ENCODE results near the gene APRT.

The APRT gene

DNA sequence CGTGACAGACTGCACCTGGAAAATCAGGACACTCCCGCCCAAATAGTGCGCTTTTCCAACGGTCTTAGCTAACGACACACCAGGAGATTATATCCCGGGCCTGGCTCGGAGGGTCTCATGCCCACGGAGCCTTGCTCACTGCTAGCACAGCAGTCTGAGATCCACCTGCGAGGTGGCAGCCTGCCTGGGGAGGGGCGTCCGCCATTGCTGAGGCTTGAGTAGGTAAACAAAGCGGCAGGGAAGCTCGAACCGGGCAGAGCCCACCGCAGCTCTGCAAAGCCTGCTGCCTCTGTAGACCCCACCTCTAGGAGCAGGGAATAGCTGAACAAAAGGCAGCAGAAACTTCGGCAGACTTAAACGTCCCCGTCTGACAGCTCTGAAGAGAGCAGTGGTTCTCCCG is 39.9 kb upstream of the APRT start:
- DNase-seq: no peak
- H3K4me2 ChIP-seq (ENCODE audit: low read length): no peak overlapping the region
- no peak overlapping the region for H2BK15ac ChIP-seq (replicated peaks; ENCODE audit: low read depth)
- H2BK120ac ChIP-seq (ENCODE audit: low read depth, low read length): no peak overlapping the region
- H3K18ac ChIP-seq (ENCODE audit: low read length): no peak overlapping the region
- no peaks in the 10 kb centered on the region for H3K27me3 ChIP-seq (ENCODE audit: insufficient read depth, low read length, poor library complexity)
- no peak overlapping the region for H3K4me3 ChIP-seq (ENCODE audit: low read length)
- no peak overlapping the region for H3K27ac ChIP-seq (ENCODE audit: low read depth, low read length)
- H2BK5ac ChIP-seq (ENCODE audit: low read length): no peak overlapping the region
- H3K36me3 ChIP-seq (ENCODE audit: control insufficient read depth, insufficient read depth, low read length): no peaks in the 10 kb centered on the region
- H3K23ac ChIP-seq (ENCODE audit: low read length): no peak overlapping the region
- H3K4ac ChIP-seq (ENCODE audit: low read depth, low read length): no peak overlapping the region
- WGBS (ENCODE audit: extremely low coverage, insufficient coverage, low lambda C conversion rate): no CpG with 5 or more reads among the region's 19 CpGs
- no peaks in the 10 kb centered on the region for H3K4me1 ChIP-seq (ENCODE audit: control insufficient read depth, low read depth, low read length)
- no peaks in the 10 kb centered on the region for H3K79me2 ChIP-seq (ENCODE audit: control insufficient read depth, insufficient read depth, low read length)
- H3K79me1 ChIP-seq (ENCODE audit: low read length): peaks cover 2% of the 10 kb centered on the region
- H3K56ac ChIP-seq (ENCODE audit: low read length): no peak overlapping the region
- no peak overlapping the region for H4K8ac ChIP-seq (ENCODE audit: low read depth, low read length)
- no peak overlapping the region for H2AK5ac ChIP-seq (ENCODE audit: low read length)
- no peak overlapping the region for H4K5ac ChIP-seq (ENCODE audit: low read length)
- no peak overlapping the region for H3K9ac ChIP-seq (ENCODE audit: low read length)

- Histone ChIP-seq H3K4me3 (ENCODE audit: low read length) (no peak overlapping the region), H3K23ac (ENCODE audit: low read length) (no peak overlapping the region), H3K9ac (ENCODE audit: low read length) (no peak overlapping the region), H2AK5ac (ENCODE audit: low read length) (no peak overlapping the region), H3K18ac (ENCODE audit: low read length) (no peak overlapping the region), H3K27me3 (ENCODE audit: insufficient read depth, low read length, poor library complexity) (no peaks in the 10 kb centered on the region), H3K36me3 (ENCODE audit: control insufficient read depth, insufficient read depth, low read length) (no peaks in the 10 kb centered on the region), H3K79me2 (ENCODE audit: control insufficient read depth, insufficient read depth, low read length) (no peaks in the 10 kb centered on the region), H4K5ac (ENCODE audit: low read length) (no peak overlapping the region), H3K27ac (ENCODE audit: low read depth, low read length) (no peak overlapping the region), H3K4ac (ENCODE audit: low read depth, low read length) (no peak overlapping the region), H4K8ac (ENCODE audit: low read depth, low read length) (no peak overlapping the region), H2BK5ac (ENCODE audit: low read length) (no peak overlapping the region), H2BK120ac (ENCODE audit: low read depth, low read length) (no peak overlapping the region), H3K4me2 (ENCODE audit: low read length) (no peak overlapping the region), H2BK15ac (replicated peaks; ENCODE audit: low read depth) (no peak overlapping the region), H3K4me1 (ENCODE audit: control insufficient read depth, low read depth, low read length) (no peaks in the 10 kb centered on the region), H3K56ac (ENCODE audit: low read length) (no peak overlapping the region), H3K79me1 (ENCODE audit: low read length) (peaks cover 1% of the 10 kb centered on the region)
- DNase-seq: no peak
- WGBS (ENCODE audit: extremely low coverage, insufficient coverage, low lambda C conversion rate): no CpG with 5 or more reads among the region's 33 CpGs
These were observed 38.9 kb upstream of the APRT start for GRCh38 chr16:88850531-88851199.

DNA sequence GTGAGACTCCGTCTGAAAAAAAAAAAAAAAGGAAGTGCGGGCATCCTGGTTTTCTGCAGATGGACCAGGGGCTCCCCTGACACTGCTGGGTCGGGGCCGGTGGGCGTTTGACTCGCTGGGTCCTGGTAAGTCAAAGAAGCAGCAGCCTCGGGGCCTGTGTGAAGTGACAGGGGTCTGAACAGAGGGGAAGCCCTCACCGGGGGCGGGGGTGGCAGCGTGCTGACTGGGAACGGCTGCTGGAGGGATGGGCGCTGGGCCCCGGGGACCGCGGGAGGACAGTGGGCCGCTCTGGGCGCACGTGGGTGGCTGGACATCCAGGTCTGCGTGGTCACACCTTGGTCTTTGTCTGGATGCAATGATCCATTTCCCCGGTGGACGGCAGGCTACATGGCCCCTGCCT is 36.8 kb upstream of the APRT start:
- H4K5ac ChIP-seq (ENCODE audit: low read length): no peak overlapping the region
- H3K4ac ChIP-seq (ENCODE audit: low read depth, low read length): no peak overlapping the region
- H3K23ac ChIP-seq (ENCODE audit: low read length): no peak overlapping the region
- H3K79me1 ChIP-seq (ENCODE audit: low read length): no peaks in the 10 kb centered on the region
- no peak for DNase-seq
- no peak overlapping the region for H2AK5ac ChIP-seq (ENCODE audit: low read length)
- no peak overlapping the region for H3K4me3 ChIP-seq (ENCODE audit: low read length)
- no peak overlapping the region for H2BK120ac ChIP-seq (ENCODE audit: low read depth, low read length)
- no peak overlapping the region for H4K8ac ChIP-seq (ENCODE audit: low read depth, low read length)
- WGBS (ENCODE audit: extremely low coverage, insufficient coverage, low lambda C conversion rate): no CpG with 5 or more reads among the region's 21 CpGs
- no peaks in the 10 kb centered on the region for H3K4me1 ChIP-seq (ENCODE audit: control insufficient read depth, low read depth, low read length)
- no peak overlapping the region for H2BK15ac ChIP-seq (replicated peaks; ENCODE audit: low read depth)
- H3K27ac ChIP-seq (ENCODE audit: low read depth, low read length): no peak overlapping the region
- H3K27me3 ChIP-seq (ENCODE audit: insufficient read depth, low read length, poor library complexity): no peaks in the 10 kb centered on the region
- H3K18ac ChIP-seq (ENCODE audit: low read length): no peak overlapping the region
- no peak overlapping the region for H3K9ac ChIP-seq (ENCODE audit: low read length)
- H3K36me3 ChIP-seq (ENCODE audit: control insufficient read depth, insufficient read depth, low read length): no peaks in the 10 kb centered on the region
- H3K56ac ChIP-seq (ENCODE audit: low read length): no peak overlapping the region
- no peak overlapping the region for H2BK5ac ChIP-seq (ENCODE audit: low read length)
- H3K79me2 ChIP-seq (ENCODE audit: control insufficient read depth, insufficient read depth, low read length): no peaks in the 10 kb centered on the region
- no peak overlapping the region for H3K4me2 ChIP-seq (ENCODE audit: low read length)

GRCh38 chr16:88847654-88848053 is 35.9 kb upstream of the APRT start:
- no peaks in the 10 kb centered on the region for H3K4me1 ChIP-seq (ENCODE audit: control insufficient read depth, low read depth, low read length)
- H3K4me3 ChIP-seq (ENCODE audit: low read length): no peak overlapping the region
- no peak overlapping the region for H3K4ac ChIP-seq (ENCODE audit: low read depth, low read length)
- no peak overlapping the region for H3K27ac ChIP-seq (ENCODE audit: low read depth, low read length)
- no peak overlapping the region for H4K8ac ChIP-seq (ENCODE audit: low read depth, low read length)
- no peaks in the 10 kb centered on the region for H3K27me3 ChIP-seq (ENCODE audit: insufficient read depth, low read length, poor library complexity)
- H2BK120ac ChIP-seq (ENCODE audit: low read depth, low read length): no peak overlapping the region
- H3K79me1 ChIP-seq (ENCODE audit: low read length): no peaks in the 10 kb centered on the region
- no peak overlapping the region for H2BK15ac ChIP-seq (replicated peaks; ENCODE audit: low read depth)
- no CpG with 5 or more reads among the region's 18 CpGs for WGBS (ENCODE audit: extremely low coverage, insufficient coverage, low lambda C conversion rate)
- H3K18ac ChIP-seq (ENCODE audit: low read length): no peak overlapping the region
- H4K5ac ChIP-seq (ENCODE audit: low read length): no peak overlapping the region
- H3K36me3 ChIP-seq (ENCODE audit: control insufficient read depth, insufficient read depth, low read length): no peaks in the 10 kb centered on the region
- H3K56ac ChIP-seq (ENCODE audit: low read length): no peak overlapping the region
- H3K79me2 ChIP-seq (ENCODE audit: control insufficient read depth, insufficient read depth, low read length): no peaks in the 10 kb centered on the region
- H2AK5ac ChIP-seq (ENCODE audit: low read length): no peak overlapping the region
- no peak overlapping the region for H2BK5ac ChIP-seq (ENCODE audit: low read length)
- no peak overlapping the region for H3K9ac ChIP-seq (ENCODE audit: low read length)
- no peak overlapping the region for H3K23ac ChIP-seq (ENCODE audit: low read length)
- no peak for DNase-seq
- no peak overlapping the region for H3K4me2 ChIP-seq (ENCODE audit: low read length)

GRCh38 chr16:88846088-88846487 is 34.4 kb upstream of the APRT start:
- H4K8ac ChIP-seq (ENCODE audit: low read depth, low read length): no peak overlapping the region
- H3K18ac ChIP-seq (ENCODE audit: low read length): no peak overlapping the region
- DNase-seq: no peak
- no peak overlapping the region for H3K4me3 ChIP-seq (ENCODE audit: low read length)
- no peak overlapping the region for H3K9ac ChIP-seq (ENCODE audit: low read length)
- no peak overlapping the region for H3K4ac ChIP-seq (ENCODE audit: low read depth, low read length)
- no peak overlapping the region for H2BK120ac ChIP-seq (ENCODE audit: low read depth, low read length)
- H3K56ac ChIP-seq (ENCODE audit: low read length): no peak overlapping the region
- H2BK5ac ChIP-seq (ENCODE audit: low read length): no peak overlapping the region
- WGBS (ENCODE audit: extremely low coverage, insufficient coverage, low lambda C conversion rate): no CpG with 5 or more reads among the region's 9 CpGs
- no peaks in the 10 kb centered on the region for H3K36me3 ChIP-seq (ENCODE audit: control insufficient read depth, insufficient read depth, low read length)
- H3K23ac ChIP-seq (ENCODE audit: low read length): no peak overlapping the region
- no peak overlapping the region for H2BK15ac ChIP-seq (replicated peaks; ENCODE audit: low read depth)
- H3K27ac ChIP-seq (ENCODE audit: low read depth, low read length): no peak overlapping the region
- H3K79me1 ChIP-seq (ENCODE audit: low read length): no peaks in the 10 kb centered on the region
- H3K4me2 ChIP-seq (ENCODE audit: low read length): no peak overlapping the region
- no peak overlapping the region for H4K5ac ChIP-seq (ENCODE audit: low read length)
- H3K79me2 ChIP-seq (ENCODE audit: control insufficient read depth, insufficient read depth, low read length): no peaks in the 10 kb centered on the region
- H2AK5ac ChIP-seq (ENCODE audit: low read length): no peak overlapping the region
- H3K4me1 ChIP-seq (ENCODE audit: control insufficient read depth, low read depth, low read length): no peaks in the 10 kb centered on the region
- no peaks in the 10 kb centered on the region for H3K27me3 ChIP-seq (ENCODE audit: insufficient read depth, low read length, poor library complexity)

DNA sequence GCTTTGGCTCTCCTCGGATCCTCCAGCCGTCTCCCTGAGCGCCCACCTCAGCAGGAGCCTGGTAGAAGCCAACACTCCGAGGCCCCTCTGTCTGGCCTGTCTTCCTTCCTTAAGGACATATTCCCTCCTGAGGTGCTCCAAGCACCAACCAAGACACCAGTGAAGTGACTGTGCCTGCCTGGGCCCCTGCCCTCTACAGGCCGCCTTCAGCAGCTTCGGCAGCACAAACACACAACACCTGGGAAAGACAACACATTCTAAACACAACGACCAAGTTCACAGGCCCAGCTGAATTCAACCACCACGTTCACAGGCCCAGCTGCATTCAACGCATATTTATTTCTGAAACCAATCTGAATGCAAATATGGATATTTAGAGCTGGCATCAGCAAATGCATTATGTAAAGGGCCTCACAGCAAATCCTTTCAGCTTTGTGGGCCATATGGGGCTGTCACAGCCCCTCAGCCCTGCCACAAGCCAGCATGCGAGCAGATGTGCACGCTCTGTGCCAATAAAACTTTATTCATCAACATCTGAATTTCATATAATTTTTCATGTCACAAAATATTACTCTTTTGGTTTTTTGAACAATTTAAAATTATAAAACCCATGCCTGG is 32.8 kb upstream of the APRT start:
- DNase-seq: peak; percentile 44
- WGBS (ENCODE audit: extremely low coverage, insufficient coverage, low lambda C conversion rate): no CpG with 5 or more reads among the region's 11 CpGs
- H2BK120ac ChIP-seq (ENCODE audit: low read depth, low read length): no peak overlapping the region

More for the DNA sequence above, 32.8 kb upstream of the APRT start:
- Histone ChIP-seq H3K79me2 (ENCODE audit: control insufficient read depth, insufficient read depth, low read length) (no peaks in the 10 kb centered on the region), H3K18ac (ENCODE audit: low read length) (no peak overlapping the region), H3K27ac (ENCODE audit: low read depth, low read length) (no peak overlapping the region), H4K8ac (ENCODE audit: low read depth, low read length) (no peak overlapping the region), H3K4me3 (ENCODE audit: low read length) (no peak overlapping the region), H3K23ac (ENCODE audit: low read length) (no peak overlapping the region), H3K4me2 (ENCODE audit: low read length) (no peak overlapping the region), H3K4ac (ENCODE audit: low read depth, low read length) (no peak overlapping the region), H3K36me3 (ENCODE audit: control insufficient read depth, insufficient read depth, low read length) (no peaks in the 10 kb centered on the region), H2BK15ac (replicated peaks; ENCODE audit: low read depth) (no peak overlapping the region), H3K27me3 (ENCODE audit: insufficient read depth, low read length, poor library complexity) (no peaks in the 10 kb centered on the region), H3K56ac (ENCODE audit: low read length) (no peak overlapping the region), H2AK5ac (ENCODE audit: low read length) (no peak overlapping the region), H2BK5ac (ENCODE audit: low read length) (no peak overlapping the region), H4K5ac (ENCODE audit: low read length) (no peak overlapping the region), H3K9ac (ENCODE audit: low read length) (no peak overlapping the region), H3K4me1 (ENCODE audit: control insufficient read depth, low read depth, low read length) (no peaks in the 10 kb centered on the region), H3K79me1 (ENCODE audit: low read length) (no peaks in the 10 kb centered on the region)

Measured in mesendoderm (in vitro differentiated cells).